Mesenchymal stem cell (in vitro differentiated cells and primary cell): ENCODE results near the gene NKIRAS2.

ENCODE experiments used
- DNase-seq: peaks from one replicate; pipeline ENCODE4 v3.0.0-alpha.2; 2013
- H2AFZ ChIP-seq: one replicate; pipeline ENCODE4 v1.6.1; 2013; ENCODE audit warnings: low read depth, mild to moderate bottlenecking, control low read depth, inconsistent platforms, low read length, moderate library complexity
- H2AK5ac ChIP-seq: 2 replicates; pipeline ENCODE4 v1.6.1; 2013; ENCODE audit warnings: low read length, moderate library complexity, mild to moderate bottlenecking, inconsistent platforms; ENCODE audit not compliant: severe bottlenecking
- H2BK120ac ChIP-seq: one replicate; pipeline ENCODE4 v1.6.1; 2013; ENCODE audit warnings: low read depth, mild to moderate bottlenecking, inconsistent platforms, low read length, moderate library complexity
- H2BK12ac ChIP-seq, 2 experiments: one replicate each; pipeline ENCODE4 v1.6.1; 2013; ENCODE audit warnings: inconsistent platforms in 2 of 2, low read length in 2 of 2, mild to moderate bottlenecking in 2 of 2, moderate library complexity in 2 of 2, control low read depth in 1 of 2
- H2BK15ac ChIP-seq: one replicate; pipeline ENCODE4 v1.6.1; 2013; ENCODE audit warnings: mild to moderate bottlenecking, low read depth, inconsistent platforms; ENCODE audit not compliant: poor library complexity, severe bottlenecking
- H2BK5ac ChIP-seq: 2 replicates; pipeline ENCODE4 v1.6.1; 2013; ENCODE audit warnings: low read depth, mild to moderate bottlenecking, low read length, control low read depth, inconsistent platforms; ENCODE audit not compliant: poor library complexity, severe bottlenecking
- H3K14ac ChIP-seq, 2 experiments: one replicate each; pipeline ENCODE4 v1.6.1; 2013; ENCODE audit warnings: inconsistent platforms in 2 of 2, low read length in 2 of 2, control low read depth in 1 of 2, mild to moderate bottlenecking in 1 of 2, moderate library complexity in 1 of 2
- H3K18ac ChIP-seq, 2 experiments: one replicate each; pipeline ENCODE4 v1.6.1; 2013; ENCODE audit warnings: inconsistent platforms in 2 of 2, low read length in 2 of 2, control low read depth in 1 of 2, low read depth in 1 of 2, mild to moderate bottlenecking in 1 of 2
- H3K23ac ChIP-seq, 2 experiments: one replicate each; pipeline ENCODE4 v1.6.1; 2013; ENCODE audit warnings: inconsistent platforms in 2 of 2, low read length in 2 of 2, mild to moderate bottlenecking in 2 of 2, moderate library complexity in 2 of 2, control low read depth in 1 of 2
- H3K27ac ChIP-seq: 2 replicates; pipeline ENCODE4 v1.5.1; 2013; ENCODE audit warnings: mild to moderate bottlenecking, moderate library complexity, low read length, control low read depth, inconsistent platforms; ENCODE audit not compliant: poor library complexity, severe bottlenecking
- H3K27me3 ChIP-seq, 2 experiments: 2 replicates each; pipeline versions ENCODE4 v1.6.1 to v1.7.0; 2013; ENCODE audit warnings: low read length in 2 of 2, mild to moderate bottlenecking in 2 of 2, moderate library complexity in 2 of 2, control low read depth in 1 of 2, inconsistent platforms in 1 of 2; ENCODE audit not compliant: control insufficient read depth in 1 of 2, insufficient read depth in 1 of 2
- H3K36me3 ChIP-seq, 2 experiments: 2 replicates each; pipeline versions ENCODE4 v1.6.1 to v1.7.0; 2013; ENCODE audit warnings: low read length in 2 of 2, control low read depth in 1 of 2, inconsistent platforms in 1 of 2, low read depth in 1 of 2, mild to moderate bottlenecking in 1 of 2; ENCODE audit not compliant: insufficient read depth in 2 of 2, control insufficient read depth in 1 of 2
- H3K4ac ChIP-seq, 2 experiments: one replicate each; pipeline ENCODE4 v1.6.1; 2013; ENCODE audit warnings: inconsistent platforms in 2 of 2, low read length in 2 of 2, mild to moderate bottlenecking in 2 of 2, moderate library complexity in 2 of 2, control low read depth in 1 of 2, low read depth in 1 of 2
- H3K4me1 ChIP-seq: 2 replicates; pipeline ENCODE4 v1.6.1; 2013; ENCODE audit warnings: low read depth, low read length, control low read depth; ENCODE audit not compliant: control insufficient read depth, insufficient read depth
- H3K4me2 ChIP-seq: 2 replicates; pipeline ENCODE4 v1.6.1; 2013; ENCODE audit warnings: low read length, mild to moderate bottlenecking, inconsistent platforms; ENCODE audit not compliant: poor library complexity, severe bottlenecking
- H3K4me3 ChIP-seq, 2 experiments: 2 replicates each; pipeline versions ENCODE4 v1.5.1 to v1.7.0; 2013; ENCODE audit warnings: low read length in 2 of 2, mild to moderate bottlenecking in 2 of 2, control low read depth in 1 of 2, low read depth in 1 of 2; ENCODE audit not compliant: insufficient read depth in 1 of 2
- H3K79me1 ChIP-seq: replicated peaks from 2 replicates; pipeline ENCODE4 v1.6.1; 2013; ENCODE audit warnings: mild to moderate bottlenecking, control low read depth, low read length, inconsistent platforms; ENCODE audit not compliant: poor library complexity, severe bottlenecking
- H3K9ac ChIP-seq: 2 replicates; pipeline ENCODE4 v1.7.0; 2013; ENCODE audit warnings: mild to moderate bottlenecking, low read length, moderate library complexity
- H3K9me3 ChIP-seq: 2 replicates; pipeline ENCODE4 v1.7.0; 2013; ENCODE audit warnings: mild to moderate bottlenecking, low read length; ENCODE audit not compliant: control insufficient read depth
- H4K8ac ChIP-seq: one replicate; pipeline ENCODE4 v1.6.1; 2013; ENCODE audit warnings: inconsistent platforms, mild to moderate bottlenecking, low read length, moderate library complexity
- H4K91ac ChIP-seq: one replicate; pipeline ENCODE4 v1.6.1; 2013; ENCODE audit warnings: mild to moderate bottlenecking, low read length, inconsistent platforms
- WGBS: methylation state at CpG from one replicate; pipeline ENCODE4 v1.1.7; 2013; ENCODE audit warnings: mixed read lengths; 5-methylcytosine and 5-hydroxymethylcytosine counted together

The NKIRAS2 gene

DNA sequence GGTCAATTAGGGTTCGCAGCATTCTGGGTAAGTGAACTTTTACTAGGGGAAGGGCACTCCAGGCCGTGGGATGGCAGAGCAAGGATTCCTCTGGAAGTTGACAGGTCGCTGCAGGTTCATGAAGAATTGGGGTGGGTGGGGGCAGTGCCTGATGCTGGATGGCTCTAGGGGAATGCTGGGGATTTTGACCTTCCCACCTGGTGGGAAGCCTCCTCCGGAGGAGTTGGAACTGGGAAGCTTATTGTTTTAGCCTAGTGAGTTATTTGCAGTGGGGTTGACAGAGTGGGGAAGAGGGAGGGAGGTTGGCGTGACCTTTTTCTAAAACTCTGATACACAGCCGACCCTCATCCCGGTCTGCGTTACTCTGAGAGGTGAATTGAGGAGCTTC is 31.1 kb downstream of the NKIRAS2 start:
- Histone ChIP-seq H3K4me3 (no peak overlapping the region), H3K79me1 (no peaks in the 10 kb centered on the region), H2AK5ac (no peak overlapping the region), H3K18ac (no peak overlapping the region), H4K8ac (no peak overlapping the region), H3K14ac (no peak overlapping the region), H3K9ac (no peak overlapping the region), H4K91ac (no peak overlapping the region), H3K4me1 (peaks cover 15% of the 10 kb centered on the region), H3K27ac (no peak overlapping the region), H3K36me3 (no peaks in the 10 kb centered on the region), H2AFZ (no peak overlapping the region), H3K9me3 (peaks cover 2% of the 10 kb centered on the region), H3K27me3 (peaks cover 64 to 73% of the 10 kb centered on the region in 2 experiments), H2BK12ac (no peak overlapping the region), H2BK15ac (no peak overlapping the region), H2BK120ac (no peak overlapping the region), H3K4me2 (peak overlapping the region; percentile 75), H3K23ac (no peak overlapping the region), H2BK5ac (no peak overlapping the region), H3K4ac (no peak overlapping the region)
- DNase-seq, result no peak
- 67% methylated on average over 8 of the region's 8 CpGs for WGBS

GRCh38 chr17:42051645-42052044 is 31.8 kb downstream of the NKIRAS2 start:
- H3K79me1 ChIP-seq, result no peaks in the 10 kb centered on the region
- no peak overlapping the region for H3K14ac ChIP-seq
- 96% methylated on average over 7 of the region's 7 CpGs for WGBS
- H3K27me3 ChIP-seq, result peaks cover 68 to 75% of the 10 kb centered on the region in 2 experiments
- H3K18ac ChIP-seq, result no peak overlapping the region
- no peak overlapping the region for H4K91ac ChIP-seq
- H2BK12ac ChIP-seq, result peak overlapping the region in 1 of 2 experiments; percentile 40
- H2AFZ ChIP-seq, result no peak overlapping the region
- H3K9me3 ChIP-seq, result peaks cover 2% of the 10 kb centered on the region
- no peak overlapping the region for H3K4me3 ChIP-seq
- no peak overlapping the region for H3K4ac ChIP-seq
- no peak overlapping the region for H2BK15ac ChIP-seq
- DNase-seq, result no peak
- no peak overlapping the region for H2BK120ac ChIP-seq
- no peak overlapping the region for H3K23ac ChIP-seq
- no peak overlapping the region for H4K8ac ChIP-seq
- no peak overlapping the region for H3K27ac ChIP-seq
- H3K9ac ChIP-seq, result no peak overlapping the region
- no peak overlapping the region for H3K4me2 ChIP-seq
- H3K4me1 ChIP-seq, result peaks cover 15% of the 10 kb centered on the region
- no peaks in the 10 kb centered on the region for H3K36me3 ChIP-seq
- no peak overlapping the region for H2BK5ac ChIP-seq
- H2AK5ac ChIP-seq, result no peak overlapping the region

- H3K4me2 ChIP-seq, result no peak overlapping the region
- DNase-seq, result no peak
- H3K79me1 ChIP-seq, result no peaks in the 10 kb centered on the region
- no peak overlapping the region for H3K4ac ChIP-seq
- no peak overlapping the region for H2BK12ac ChIP-seq
- H3K23ac ChIP-seq, result no peak overlapping the region
- H2BK15ac ChIP-seq, result no peak overlapping the region
- H2AFZ ChIP-seq, result no peak overlapping the region
- WGBS, result 84% methylated on average over 5 of the region's 6 CpGs
- no peak overlapping the region for H4K91ac ChIP-seq
- H2AK5ac ChIP-seq, result no peak overlapping the region
- no peak overlapping the region for H3K14ac ChIP-seq
- no peak overlapping the region for H3K27ac ChIP-seq
- no peak overlapping the region for H2BK5ac ChIP-seq
- no peak overlapping the region for H3K4me3 ChIP-seq
- no peaks in the 10 kb centered on the region for H3K36me3 ChIP-seq
- no peak overlapping the region for H3K18ac ChIP-seq
- H4K8ac ChIP-seq, result no peak overlapping the region
- no peak overlapping the region for H2BK120ac ChIP-seq
- peaks cover 2% of the 10 kb centered on the region for H3K9me3 ChIP-seq
- H3K27me3 ChIP-seq, result peaks cover 68 to 75% of the 10 kb centered on the region in 2 experiments
- no peak overlapping the region for H3K9ac ChIP-seq
- peaks cover 15% of the 10 kb centered on the region for H3K4me1 ChIP-seq
These were observed 32.5 kb downstream of the NKIRAS2 start for GRCh38 chr17:42052346-42052877.

- no peaks in the 10 kb centered on the region for H3K79me1 ChIP-seq
- H3K14ac ChIP-seq, result no peak overlapping the region
- peaks cover 68 to 74% of the 10 kb centered on the region in 2 experiments for H3K27me3 ChIP-seq
- no peak overlapping the region for H4K91ac ChIP-seq
- WGBS, result 33% methylated on average over 6 of the region's 12 CpGs
- H2AFZ ChIP-seq, result peak overlapping the region; percentile 6
- no peak overlapping the region for H4K8ac ChIP-seq
- no peak overlapping the region for H2BK120ac ChIP-seq
- H3K23ac ChIP-seq, result peak overlapping the region in 1 of 2 experiments; percentile 84
- no peak overlapping the region for H2AK5ac ChIP-seq
- no peak overlapping the region for H3K9ac ChIP-seq
- no peak overlapping the region for H2BK15ac ChIP-seq
- no peak overlapping the region for H2BK12ac ChIP-seq
- peaks cover 2% of the 10 kb centered on the region for H3K9me3 ChIP-seq
- no peak overlapping the region for H3K4ac ChIP-seq
- no peak overlapping the region for H3K27ac ChIP-seq
- no peak for DNase-seq
- no peak overlapping the region for H3K4me3 ChIP-seq
- H2BK5ac ChIP-seq, result no peak overlapping the region
- no peak overlapping the region for H3K18ac ChIP-seq
- H3K4me2 ChIP-seq, result no peak overlapping the region
- peaks cover 15% of the 10 kb centered on the region for H3K4me1 ChIP-seq
- H3K36me3 ChIP-seq, result no peaks in the 10 kb centered on the region
These were observed 34.0 kb downstream of the NKIRAS2 start for GRCh38 chr17:42053731-42054500.
